ENCODE data around the gene DNM2.

DNM2 gene

GRCh38 chr19:10846500-10847202 lies 128.8 kb downstream of the DNM2 start:
- H3K4me1 ChIP-seq (ENCODE audit: low read length), result no peaks in the 10 kb centered on the region
- H3K4me3 ChIP-seq (ENCODE audit: low read length), result no peak overlapping the region
- H3K36me3 ChIP-seq (replicated peaks; ENCODE audit: insufficient read depth, low read length), result no peaks in the 10 kb centered on the region
- H3K4me2 ChIP-seq (ENCODE audit: low read depth, low read length), result no peak overlapping the region
- no peak overlapping the region for H2AFZ ChIP-seq (ENCODE audit: low read length)
- H3K9ac ChIP-seq (ENCODE audit: low read length), result no peak overlapping the region
- H4K20me1 ChIP-seq (ENCODE audit: insufficient read depth, low read length), result no peaks in the 10 kb centered on the region
- no peaks in the 10 kb centered on the region for H3K9me3 ChIP-seq (replicated peaks; ENCODE audit: insufficient read depth, low read length)
- DNase-seq, result no peak
- no peak overlapping the region for H3K27ac ChIP-seq (ENCODE audit: low read length)
- H3K79me2 ChIP-seq (ENCODE audit: low read length), result no peaks in the 10 kb centered on the region
- H3K9me2 ChIP-seq (replicated peaks; ENCODE audit: insufficient read depth, low read length), result no peaks in the 10 kb centered on the region
- no peak for TF ChIP-seq CTCF (IDR thresholded peaks at IDR 0.05; ENCODE audit: low read length)
- TF ChIP-seq EZH2phosphoT487 (IDR thresholded peaks at IDR 0.05; ENCODE audit: low read length), result no peak
- no peak for TF ChIP-seq EZH2 (optimal IDR thresholded peaks at IDR 0.05; ENCODE audit: low read depth, low read length)
- H3F3A ChIP-seq (ENCODE audit: insufficient read depth, low read length), result no peaks in the 10 kb centered on the region
- peaks cover 5% of the 10 kb centered on the region; the same call in 1 of the 2 replicates for H3K27me3 ChIP-seq (replicated peaks; ENCODE audit: insufficient read depth, low read length)

GRCh38 chr19:10848230-10848856 lies 130.5 kb downstream of the DNM2 start, which contains the start of gene C19orf38:
Gene C19orf38 (plus strand): TSS chr19:10848415. CDS start chr19:10848509, 94 bp downstream.
- Histone ChIP-seq H3K9ac (ENCODE audit: low read length) (no peak within 1 kb of the TSS), H3K9me3 (replicated peaks; ENCODE audit: insufficient read depth, low read length) (no peaks in the 10 kb centered on the region), H3F3A (ENCODE audit: insufficient read depth, low read length) (no peaks in the 10 kb centered on the region), H3K36me3 (replicated peaks; ENCODE audit: insufficient read depth, low read length) (no peaks in the 10 kb centered on the region), H3K27me3 (replicated peaks; ENCODE audit: insufficient read depth, low read length) (0 out of 2 replicates have a peak, but pooled peaks cover 5% of the 10 kb centered on the region), H3K9me2 (replicated peaks; ENCODE audit: insufficient read depth, low read length) (no peaks in the 10 kb centered on the region), H3K4me3 (ENCODE audit: low read length) (no peak within 1 kb of the TSS), H3K4me1 (ENCODE audit: low read length) (no peaks in the 10 kb centered on the region), H4K20me1 (ENCODE audit: insufficient read depth, low read length) (no peaks in the 10 kb centered on the region), H3K27ac (ENCODE audit: low read length) (no peak within 1 kb of the TSS), H3K4me2 (ENCODE audit: low read depth, low read length) (no peak within 1 kb of the TSS), H3K79me2 (ENCODE audit: low read length) (no peaks in the 10 kb centered on the region), H2AFZ (ENCODE audit: low read length) (no peak within 1 kb of the TSS)
- no peak for TF ChIP-seq EZH2 (optimal IDR thresholded peaks at IDR 0.05; ENCODE audit: low read depth, low read length)
- no peak for TF ChIP-seq CTCF (IDR thresholded peaks at IDR 0.05; ENCODE audit: low read length)
- TF ChIP-seq EZH2phosphoT487 (IDR thresholded peaks at IDR 0.05; ENCODE audit: low read length), result no peak
- DNase-seq, result no peak

GRCh38 chr19:10850631-10851030 lies 132.8 kb downstream of the DNM2 start:
- no peak for DNase-seq
- H3K9me3 ChIP-seq (replicated peaks; ENCODE audit: insufficient read depth, low read length), result no peaks in the 10 kb centered on the region
- H4K20me1 ChIP-seq (ENCODE audit: insufficient read depth, low read length), result no peaks in the 10 kb centered on the region

More at GRCh38 chr19:10850631-10851030, 132.8 kb downstream of the DNM2 start:
- Histone ChIP-seq H3K9me2 (replicated peaks; ENCODE audit: insufficient read depth, low read length) (no peaks in the 10 kb centered on the region), H3F3A (ENCODE audit: insufficient read depth, low read length) (no peaks in the 10 kb centered on the region), H3K27me3 (replicated peaks; ENCODE audit: insufficient read depth, low read length) (0 out of 2 replicates have a peak, but pooled peaks cover 5% of the 10 kb centered on the region), H2AFZ (ENCODE audit: low read length) (no peak overlapping the region), H3K4me3 (ENCODE audit: low read length) (no peak overlapping the region), H3K4me2 (ENCODE audit: low read depth, low read length) (no peak overlapping the region), H3K27ac (ENCODE audit: low read length) (no peak overlapping the region), H3K79me2 (ENCODE audit: low read length) (no peaks in the 10 kb centered on the region), H3K4me1 (ENCODE audit: low read length) (no peaks in the 10 kb centered on the region), H3K9ac (ENCODE audit: low read length) (no peak overlapping the region), H3K36me3 (replicated peaks; ENCODE audit: insufficient read depth, low read length) (no peaks in the 10 kb centered on the region)
- TF ChIP-seq EZH2phosphoT487 (IDR thresholded peaks at IDR 0.05; ENCODE audit: low read length), result no peak
